ENCODE data around the gene MAN1B1. TPM values are rescaled to one million over a fixed set of nuclear protein-coding genes. Genes with fewer than 3 reads are reported as not detected.
A peak's percentile ranks its signal among the peaks of the same experiment; 100 is the strongest.

The MAN1B1 gene
- total and polyA plus RNA-seq, 8 donors: 22.0 to 86.0 (median 28.4) TPM

- ATAC-seq: no peak
- intact Hi-C loops (cut with DNase I): no loop called here
- DNase-seq: peak in 1 of 6 donors; percentile 69
- Histone ChIP-seq H3K27me3 (peaks cover 0 to 7% (median 4%) of the 10 kb centered on the region in 4 donors), H3K9me3 (no peaks in the 10 kb centered on the region), H3K27ac (no peak overlapping the region), H3K4me1 (peaks cover 0 to 3% (median 0%) of the 10 kb centered on the region in 3 donors), H3K36me3 (no peaks in the 10 kb centered on the region), H3K4me3 (no peak overlapping the region)
- FAIRE-seq: no peak
- TF ChIP-seq CTCF (IDR thresholded peaks at IDR 0.05): no peak
- 26 to 28% methylated on average over 27 to 37 of the region's 37 CpGs for WGBS, 2 donors
Measured at GRCh38 chr9:137139468-137140150, 52.8 kb downstream of the MAN1B1 start.

- peaks cover 0 to 3% (median 0%) of the 10 kb centered on the region in 3 donors for H3K4me1 ChIP-seq
- no peaks in the 10 kb centered on the region for H3K9me3 ChIP-seq
- DNase-seq (peak in 1 of 6 donors; percentile 45), FAIRE-seq (no peak), ATAC-seq (no peak)
- H3K36me3 ChIP-seq: no peaks in the 10 kb centered on the region
- intact Hi-C loops (cut with DNase I): no loop called here
- no peak overlapping the region for H3K27ac ChIP-seq
- 54 to 60% methylated on average over 26 of the region's 26 CpGs for WGBS, 2 donors
- no peak overlapping the region for H3K4me3 ChIP-seq
- H3K27me3 ChIP-seq: peaks cover 0 to 7% (median 4%) of the 10 kb centered on the region in 4 donors
- no peak for TF ChIP-seq CTCF (IDR thresholded peaks at IDR 0.05)
Measured at GRCh38 chr9:137140151-137141012, 53.6 kb downstream of the MAN1B1 start.

GRCh38 chr9:137141050-137141810 lies 54.4 kb downstream of the MAN1B1 start:
- no peak overlapping the region for H3K27ac ChIP-seq
- TF ChIP-seq CTCF (IDR thresholded peaks at IDR 0.05): no peak
- no peak for FAIRE-seq
- 72 to 84% methylated on average over 17 of the region's 17 CpGs for WGBS, 2 donors
- no peaks in the 10 kb centered on the region for H3K9me3 ChIP-seq
- no peak for ATAC-seq
- no peaks in the 10 kb centered on the region for H3K36me3 ChIP-seq
- H3K4me3 ChIP-seq: no peak overlapping the region
- intact Hi-C loops (cut with DNase I): no loop called here
- H3K4me1 ChIP-seq: peaks cover 0 to 3% (median 0%) of the 10 kb centered on the region in 3 donors
- DNase-seq: peak in 1 of 6 donors; percentile 54
- H3K27me3 ChIP-seq: peaks cover 0 to 7% (median 4%) of the 10 kb centered on the region in 4 donors

GRCh38 chr9:137141976-137142936 lies 55.5 kb downstream of the MAN1B1 start:
- H3K36me3 ChIP-seq: no peaks in the 10 kb centered on the region
- no peaks in the 10 kb centered on the region for H3K9me3 ChIP-seq
- ATAC-seq: no peak
- WGBS, 2 donors: 63 to 69% methylated on average over 23 to 24 of the region's 24 CpGs
- intact Hi-C loops (cut with DNase I): no loop called here
- TF ChIP-seq CTCF (IDR thresholded peaks at IDR 0.05): no peak
- no peak for FAIRE-seq
- H3K27me3 ChIP-seq: peaks cover 0 to 7% (median 4%) of the 10 kb centered on the region in 4 donors
- H3K4me1 ChIP-seq: peaks cover 0 to 3% (median 0%) of the 10 kb centered on the region in 3 donors
- no peak overlapping the region for H3K4me3 ChIP-seq
- DNase-seq: peak in 1 of 6 donors; percentile 41
- no peak overlapping the region for H3K27ac ChIP-seq

Measured in pancreas (tissue), 10 donors.